Activated CD8-positive, alpha-beta memory T cell treated with anti-CD3 and anti-CD28 coated beads, Interleukin-2, amount 50 U/mL, for 4 hours (primary cell): ENCODE results near the gene ZFYVE26.

Experiments
- DNase-seq: peaks from one replicate; pipeline ENCODE4 v3.0.0-alpha.2; 2020

Gene ZFYVE26

DNA sequence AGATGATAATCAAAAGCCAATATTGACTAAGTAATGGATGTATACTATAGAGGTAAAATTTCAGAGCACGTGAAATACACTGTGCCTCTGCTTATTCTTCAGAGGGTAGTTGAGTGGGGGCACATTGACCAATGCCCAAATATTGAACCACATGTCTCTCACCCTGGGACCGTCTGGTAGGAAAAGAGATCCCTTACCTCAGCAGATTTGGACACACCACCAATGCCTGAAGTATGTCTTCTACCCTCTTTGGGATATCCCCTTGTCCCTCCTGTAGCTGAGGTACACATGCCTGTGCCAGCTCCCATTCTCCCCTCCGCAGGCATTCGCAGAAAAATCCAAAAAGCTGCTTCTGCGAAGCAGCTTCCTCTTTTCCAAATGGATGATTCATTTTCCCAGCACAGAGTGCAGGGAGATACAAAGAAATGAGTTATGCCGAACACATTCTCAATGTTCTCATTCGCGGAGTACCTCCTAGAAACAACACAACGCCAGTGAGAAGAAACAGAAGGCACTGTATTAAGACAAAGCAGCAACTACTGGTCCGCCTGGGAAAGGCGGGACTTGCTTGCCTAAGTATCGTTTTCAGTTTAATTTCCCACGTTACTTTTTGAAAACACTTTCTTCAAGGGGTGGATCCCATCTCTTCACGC, 691 bp downstream of the ZFYVE26 start:
- DNase-seq, result no peak

DNA sequence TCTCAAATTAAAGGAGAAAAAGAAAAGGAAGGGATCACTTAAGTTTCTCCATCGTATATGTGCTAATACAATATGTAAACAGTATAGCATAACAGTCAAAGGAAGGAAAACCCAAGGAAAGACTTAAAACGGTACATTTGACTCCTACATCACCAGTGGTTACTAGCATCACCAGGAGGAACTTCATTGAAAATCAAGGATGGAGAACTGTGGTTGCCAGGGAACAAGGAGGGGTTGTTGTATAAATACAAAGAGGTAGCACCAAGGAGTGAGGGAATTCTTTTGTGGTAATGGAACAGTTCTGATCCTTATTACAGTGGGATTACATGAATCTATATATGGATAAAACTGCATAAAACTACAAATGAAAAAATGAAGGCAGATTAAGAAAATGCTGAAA, 1.6 kb downstream of the ZFYVE26 start:
- no peak for DNase-seq

DNA sequence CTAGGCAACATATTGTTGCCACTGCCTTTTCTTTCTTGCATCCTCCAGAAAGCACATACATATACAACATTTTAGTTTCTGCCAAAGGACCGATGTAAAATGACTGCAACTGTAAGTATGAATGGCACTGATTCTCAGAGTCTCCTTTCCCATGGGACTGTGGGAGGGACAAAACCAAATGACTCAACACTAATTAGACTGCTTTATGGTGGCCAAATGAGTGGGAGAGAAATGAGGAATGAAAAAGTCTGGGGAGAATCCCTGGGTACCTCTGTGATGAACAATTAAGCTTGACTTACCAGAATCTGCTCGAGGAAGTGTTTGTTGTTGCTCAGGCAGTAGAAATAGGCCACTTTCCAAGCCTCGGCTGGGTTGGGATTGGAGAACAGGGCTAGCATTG, 10.1 kb downstream of the ZFYVE26 start:
- no peak for DNase-seq

DNA sequence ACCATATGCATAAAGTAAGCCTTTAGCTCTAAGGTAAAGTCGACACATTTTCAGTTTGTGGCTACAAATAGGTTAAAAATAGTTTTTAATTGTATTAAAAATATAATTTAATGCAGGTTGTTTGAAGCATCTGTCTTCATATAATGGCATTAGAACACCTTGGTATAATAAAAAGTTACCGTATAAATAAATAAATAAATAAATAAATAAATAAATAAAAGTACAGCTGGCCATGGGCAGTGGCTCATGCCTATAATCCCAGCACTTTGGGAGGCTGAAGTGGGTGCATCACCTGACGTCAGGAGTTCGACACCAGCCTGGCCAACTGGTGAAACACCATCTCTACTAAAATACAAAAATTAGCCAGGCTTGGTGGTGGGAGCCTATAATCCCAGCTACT, 15.6 kb downstream of the ZFYVE26 start:
- no peak for DNase-seq

DNA sequence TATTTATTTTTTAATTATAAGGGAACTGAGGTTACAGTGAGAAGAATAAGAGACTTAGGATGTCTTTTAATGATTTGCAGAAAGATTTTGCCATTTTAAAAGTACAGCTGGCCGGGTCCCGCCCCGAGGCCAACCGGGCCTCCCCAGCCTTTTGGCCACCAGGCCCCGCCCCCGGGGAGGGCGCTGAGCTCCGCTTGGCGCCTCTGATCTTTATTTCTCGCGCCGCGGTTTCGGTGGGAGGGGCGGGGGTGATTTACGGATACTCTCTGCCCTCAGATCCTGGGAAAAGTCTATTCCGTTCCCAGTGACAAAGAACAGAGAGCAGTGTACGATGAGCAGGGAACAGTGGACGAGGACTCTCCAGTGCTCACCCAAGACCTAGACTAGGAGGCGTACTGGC, 17.7 kb downstream of the ZFYVE26 start:
- DNase-seq, result no peak

DNA sequence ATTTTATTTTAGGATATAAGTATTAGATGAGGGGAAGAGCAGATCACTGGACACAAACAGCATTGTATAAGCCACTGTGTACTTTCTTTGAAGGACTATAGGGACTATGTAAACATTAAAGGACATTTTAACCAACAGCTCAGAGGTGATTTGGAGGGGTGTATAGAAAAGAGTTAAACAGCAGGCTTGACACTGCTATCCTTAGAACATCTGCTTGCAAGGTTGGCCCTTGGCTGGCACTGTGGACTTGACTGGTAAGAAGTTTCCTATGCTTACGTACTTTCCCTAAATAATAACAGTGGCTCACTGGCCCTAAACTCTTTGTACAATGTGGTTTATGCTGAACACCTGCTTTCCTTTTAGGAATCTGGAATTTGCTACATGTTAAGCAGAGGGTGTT, 28.7 kb downstream of the ZFYVE26 start:
- DNase-seq, result no peak

DNA sequence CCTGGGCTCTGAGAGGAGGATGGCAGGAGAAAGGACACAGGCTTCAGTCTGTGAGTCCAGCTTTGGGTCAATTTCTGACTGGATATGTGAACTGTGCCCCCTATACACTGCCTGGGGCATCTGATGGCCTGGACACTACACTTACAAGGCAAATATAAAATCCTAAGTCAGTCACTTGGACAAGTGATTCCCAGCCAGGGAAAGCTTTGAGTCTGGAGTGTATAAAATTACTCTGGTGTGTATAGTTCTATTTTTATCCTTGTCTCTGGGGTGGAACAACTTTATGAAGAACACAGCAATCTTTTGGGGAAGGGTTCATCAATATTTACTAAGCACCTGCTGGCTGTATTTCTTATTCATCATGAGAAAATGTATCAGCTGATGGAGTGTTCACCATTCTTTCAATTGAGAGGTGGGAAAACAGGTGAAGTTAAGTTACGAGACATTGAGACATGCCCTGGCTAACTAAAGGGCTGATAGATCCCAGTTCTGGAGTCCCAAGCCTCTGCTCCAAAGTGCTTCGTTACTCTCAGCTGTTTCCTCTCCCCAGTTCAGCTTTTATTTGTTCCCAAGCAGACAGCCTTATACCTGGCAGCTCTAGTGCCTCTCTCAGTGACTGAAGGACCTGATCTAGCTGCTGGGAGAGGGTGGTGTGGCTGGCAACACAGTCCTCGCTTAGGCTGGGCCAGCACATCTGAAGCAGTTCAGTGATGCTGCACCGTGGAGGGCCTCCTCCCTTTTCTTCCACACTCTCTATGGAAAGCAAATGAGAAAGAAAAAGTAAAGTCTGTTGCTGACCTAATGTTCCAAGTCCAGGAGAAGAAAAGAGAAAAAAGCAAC, 30.9 kb downstream of the ZFYVE26 start:
- no peak for DNase-seq

DNA sequence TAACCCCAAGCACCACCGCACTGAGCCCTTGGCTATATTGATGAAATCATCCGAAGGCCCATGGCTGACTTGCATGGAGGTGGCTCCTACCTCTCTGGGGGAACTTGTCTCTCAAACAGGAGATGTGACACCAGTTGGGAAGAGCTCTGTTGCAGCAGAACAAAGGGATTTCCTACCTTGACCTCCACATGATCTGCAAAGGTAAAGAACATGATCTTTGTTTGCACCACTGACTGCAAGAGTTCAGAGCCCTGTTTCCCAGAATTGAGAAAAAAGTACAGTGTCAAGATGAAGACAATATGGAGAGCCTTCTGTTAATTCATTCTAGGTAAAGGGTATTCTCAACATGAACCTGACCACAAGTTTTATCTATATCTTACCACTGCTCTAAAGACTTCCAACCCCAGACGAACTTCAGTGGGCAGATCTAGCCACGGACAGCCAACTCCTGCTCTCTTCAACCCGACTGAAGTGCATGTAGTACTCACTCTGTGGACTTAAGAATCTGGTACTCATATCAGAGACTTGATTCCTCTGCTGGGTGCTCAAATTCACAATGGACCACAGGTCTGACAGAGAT, 32.1 kb downstream of the ZFYVE26 start:
- no peak for DNase-seq

DNA sequence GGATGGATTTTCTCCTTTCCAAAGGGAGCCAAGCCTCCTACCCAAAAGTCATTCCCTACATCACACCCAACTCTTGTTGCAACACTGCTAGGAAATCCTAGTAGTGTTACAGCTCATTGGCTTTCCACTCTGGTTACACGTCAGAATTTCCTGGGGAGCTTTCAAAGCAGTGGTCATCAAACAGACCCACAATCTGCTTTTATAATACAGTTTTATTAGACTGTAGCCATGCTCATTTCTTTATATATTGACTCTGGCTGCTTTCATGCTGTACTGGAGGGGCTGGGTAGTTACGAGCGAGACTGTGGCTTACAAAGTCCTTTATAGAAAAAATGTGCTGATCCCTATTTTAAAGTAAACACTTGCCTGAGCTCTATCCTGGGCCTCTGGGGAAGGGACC, 34.3 kb downstream of the ZFYVE26 start:
- DNase-seq, result no peak

DNA sequence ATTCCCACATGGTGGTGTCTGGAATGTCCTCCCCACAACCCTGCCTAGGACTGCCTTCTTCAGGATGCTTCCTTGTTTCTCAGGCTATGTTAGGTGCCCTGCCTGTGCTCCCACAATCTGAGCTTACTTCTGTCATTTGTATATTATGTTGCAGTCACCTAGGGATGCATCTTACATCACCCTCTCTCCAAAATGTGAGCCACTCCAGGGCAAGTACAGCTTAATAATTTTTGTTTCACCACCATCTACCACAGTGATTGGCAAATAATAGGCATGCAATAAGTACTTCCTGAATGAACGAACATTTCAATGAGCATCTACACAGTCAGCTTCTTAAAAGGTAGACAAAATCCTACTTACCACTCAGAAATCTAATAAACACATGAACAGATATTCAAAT, 37.6 kb downstream of the ZFYVE26 start:
- DNase-seq, result no peak

DNA sequence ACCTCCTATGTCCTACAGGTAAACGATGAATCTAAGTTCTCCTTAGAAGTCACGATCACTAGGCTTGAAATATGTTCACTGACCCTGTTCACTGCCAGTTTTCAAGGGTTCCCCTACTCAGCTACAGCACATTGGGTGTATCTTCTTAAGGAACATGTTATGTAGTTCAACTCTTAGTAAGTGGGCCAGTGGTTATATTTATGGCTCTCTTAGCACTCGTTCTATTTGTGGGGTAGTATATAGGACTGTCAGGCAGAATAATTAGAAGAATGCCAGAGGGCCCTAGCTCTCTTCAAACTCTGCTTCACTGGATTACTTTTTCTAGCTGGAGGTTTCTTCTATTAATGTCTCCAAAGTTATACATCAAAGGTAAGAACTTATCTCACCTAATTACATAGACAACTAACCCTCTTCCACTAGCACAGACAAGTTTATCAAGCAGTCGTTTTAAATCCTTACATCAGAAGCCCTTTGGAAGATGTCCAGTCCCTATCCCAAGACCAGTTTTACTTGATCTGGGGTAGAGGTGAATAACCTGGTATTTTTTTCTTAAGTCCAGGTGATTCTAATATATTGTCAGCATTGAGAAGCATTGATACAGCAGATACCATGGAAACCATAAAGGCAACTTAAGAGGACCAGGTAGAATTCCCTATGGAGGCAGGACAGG, 39.6 kb downstream of the ZFYVE26 start:
- no peak for DNase-seq

DNA sequence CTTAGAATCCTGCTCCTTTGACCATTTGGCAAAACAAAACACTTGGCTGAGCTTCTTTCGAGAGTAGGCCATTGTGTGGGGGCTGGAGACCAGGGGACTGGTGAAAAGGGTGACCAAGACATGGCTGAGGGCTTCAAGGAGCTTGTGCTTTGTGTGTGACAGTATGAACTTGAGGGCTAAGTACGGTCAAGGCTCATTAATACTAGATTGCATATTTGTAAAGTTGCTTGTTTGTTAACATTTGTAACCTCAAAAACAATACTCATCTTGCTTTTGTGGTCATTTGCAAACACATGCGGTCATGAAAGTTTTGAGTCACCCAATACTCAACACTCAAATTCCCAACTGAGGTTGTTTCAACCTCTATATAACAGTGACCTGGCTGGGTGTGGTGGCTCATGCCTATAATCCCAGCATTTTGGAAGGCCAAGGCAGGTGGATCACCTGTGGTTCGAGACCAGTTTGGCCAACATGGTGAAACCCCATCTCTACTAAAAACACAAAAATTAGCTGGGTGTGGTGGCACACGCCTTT, 42.5 kb downstream of the ZFYVE26 start:
- no peak for DNase-seq

DNA sequence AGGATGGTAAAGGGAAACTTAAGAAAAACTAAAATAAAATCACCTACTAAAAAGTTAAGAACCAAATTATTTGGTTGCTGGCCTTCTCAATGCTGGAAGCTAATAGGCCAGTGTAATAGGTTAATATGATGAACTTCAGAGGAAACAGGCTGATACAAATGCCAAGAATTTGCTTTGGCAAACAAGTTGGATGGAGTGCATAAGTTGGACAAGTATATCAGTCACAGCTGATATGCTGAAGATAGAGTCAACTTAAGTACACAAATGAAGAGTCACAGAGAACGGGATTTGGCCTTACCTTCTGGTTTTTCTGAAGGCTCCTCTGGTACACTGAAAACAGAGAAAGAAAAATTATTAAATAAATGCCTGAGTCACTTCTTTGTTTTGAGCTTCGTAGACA, 48.2 kb downstream of the ZFYVE26 start:
- DNase-seq, result no peak

DNA sequence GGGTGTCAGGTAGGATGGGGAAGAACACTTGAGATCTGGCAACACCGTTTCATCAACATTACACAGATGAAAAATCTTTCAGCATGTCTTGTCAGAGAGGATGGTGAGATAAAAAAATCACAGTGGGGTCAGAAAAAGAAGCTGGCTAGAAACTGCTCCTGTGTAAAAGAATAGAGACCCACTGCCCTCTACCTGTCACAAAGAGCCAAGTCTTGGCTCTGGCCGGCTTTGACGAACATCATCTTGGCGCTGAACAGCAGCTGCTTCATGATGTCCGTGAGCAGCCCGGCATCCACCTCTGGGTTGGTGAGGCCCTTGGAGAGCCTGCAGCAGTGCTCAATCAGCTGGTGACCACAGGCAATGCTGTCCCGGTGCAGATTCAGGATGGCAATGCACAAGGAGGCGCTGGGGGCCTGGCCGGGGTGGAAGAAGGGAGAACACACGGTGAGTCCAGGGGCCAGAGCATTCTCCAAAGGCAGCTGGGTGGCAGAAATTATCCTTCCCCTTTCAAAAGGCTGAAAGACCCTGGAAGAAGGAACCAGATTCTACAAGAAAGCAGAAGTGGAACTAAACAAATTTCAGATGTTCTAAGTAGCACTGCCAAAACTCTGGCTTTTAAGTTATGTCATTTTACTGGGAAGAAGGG, 50.2 kb downstream of the ZFYVE26 start:
- no peak for DNase-seq

DNA sequence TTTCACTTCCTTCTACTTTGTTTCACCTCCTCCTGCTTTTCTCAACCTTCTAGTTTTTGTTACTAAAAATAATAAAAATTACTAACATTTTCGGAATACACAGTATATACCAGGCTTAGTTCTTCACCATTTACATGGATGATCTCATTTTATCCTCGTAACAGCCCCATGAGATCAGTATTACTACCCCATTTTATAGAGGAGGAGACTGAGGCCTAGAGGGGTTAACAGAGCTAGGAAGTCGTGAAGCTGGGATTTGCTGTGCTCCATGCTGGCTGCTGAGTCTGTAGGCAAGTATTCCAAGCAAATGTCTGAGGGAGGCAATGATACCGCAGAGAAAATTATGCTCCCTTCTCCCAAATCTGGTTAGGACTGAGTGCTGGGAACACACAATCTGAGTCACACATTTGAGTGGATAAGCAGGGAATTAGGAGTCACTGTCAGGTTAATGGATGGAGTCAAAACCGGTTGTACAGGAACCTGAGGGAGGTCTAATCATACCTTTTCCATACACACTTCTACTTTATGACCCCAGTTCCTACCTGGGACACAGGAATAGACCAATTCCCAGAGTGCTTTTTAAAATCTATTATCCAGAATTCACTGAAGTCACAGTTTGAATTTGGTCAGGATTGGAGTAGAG, 51.1 kb downstream of the ZFYVE26 start:
- no peak for DNase-seq

DNA sequence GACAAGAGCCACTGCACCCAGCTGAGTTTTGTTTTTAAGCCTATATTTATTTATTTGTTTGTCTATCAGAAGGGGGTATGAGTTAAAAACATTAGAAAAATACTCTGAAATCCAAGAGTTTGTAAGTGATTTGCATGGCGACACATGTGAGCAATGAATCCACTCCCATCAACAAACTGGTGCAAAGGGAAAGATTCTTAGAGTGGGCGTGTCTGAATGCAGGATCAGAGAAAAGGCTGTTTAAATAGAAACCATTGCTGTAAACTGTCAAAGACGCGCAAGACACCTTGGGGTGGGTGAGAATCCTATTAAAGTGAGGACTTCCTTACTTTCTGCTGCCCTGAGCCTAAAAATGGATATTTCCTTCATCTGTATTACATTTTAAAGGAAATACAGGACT, 51.9 kb downstream of the ZFYVE26 start:
- DNase-seq, result no peak

DNA sequence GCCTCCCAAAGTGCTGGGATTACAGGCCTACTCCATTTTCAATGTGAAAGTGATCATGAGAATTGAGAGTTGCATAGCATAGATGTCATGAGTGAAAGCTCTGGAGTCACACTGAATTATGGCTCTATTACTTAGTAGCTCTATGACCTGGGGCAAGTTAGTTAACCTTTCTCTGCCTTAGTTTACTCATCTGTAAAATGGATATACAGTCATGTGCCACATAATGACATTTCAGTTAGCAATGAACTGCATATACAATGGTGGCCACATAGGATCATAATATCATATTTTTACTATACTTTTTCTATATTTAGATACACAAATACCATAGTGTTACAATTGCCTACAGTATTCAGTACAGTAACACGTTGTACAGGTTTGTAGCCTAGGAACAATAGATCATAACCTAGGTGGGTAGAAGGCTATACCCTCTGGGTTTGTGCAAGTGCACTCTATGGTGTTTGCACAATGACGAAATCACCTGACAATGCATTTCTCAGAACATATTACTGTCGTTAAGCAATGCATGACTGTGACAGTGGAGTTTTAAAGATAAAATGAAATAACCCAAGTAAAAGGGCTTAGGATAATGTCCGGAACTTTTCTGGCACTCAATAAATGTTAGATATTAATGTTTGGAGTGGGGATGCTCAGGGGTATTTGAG, 53.1 kb downstream of the ZFYVE26 start:
- DNase-seq, result no peak

DNA sequence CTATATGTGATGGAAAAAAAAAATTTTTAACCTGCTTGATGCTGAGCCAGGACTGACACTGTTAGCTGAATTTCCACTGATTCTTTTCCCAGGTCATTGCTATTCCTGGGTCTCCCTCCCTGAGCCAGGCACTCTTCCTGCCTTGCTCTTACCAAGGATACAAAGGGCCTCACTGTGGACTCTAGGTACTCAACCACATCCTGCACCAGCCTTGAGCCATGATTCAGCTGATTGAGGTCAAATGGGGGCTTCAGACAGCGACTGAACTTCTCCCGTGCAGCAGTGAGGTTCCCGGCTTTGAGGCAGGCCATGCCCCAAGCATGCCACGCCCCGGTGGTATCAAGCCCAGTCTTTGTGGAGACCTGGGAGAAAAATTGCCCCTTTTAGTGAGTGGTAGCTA, 54.3 kb downstream of the ZFYVE26 start:
- DNase-seq, result no peak

DNA sequence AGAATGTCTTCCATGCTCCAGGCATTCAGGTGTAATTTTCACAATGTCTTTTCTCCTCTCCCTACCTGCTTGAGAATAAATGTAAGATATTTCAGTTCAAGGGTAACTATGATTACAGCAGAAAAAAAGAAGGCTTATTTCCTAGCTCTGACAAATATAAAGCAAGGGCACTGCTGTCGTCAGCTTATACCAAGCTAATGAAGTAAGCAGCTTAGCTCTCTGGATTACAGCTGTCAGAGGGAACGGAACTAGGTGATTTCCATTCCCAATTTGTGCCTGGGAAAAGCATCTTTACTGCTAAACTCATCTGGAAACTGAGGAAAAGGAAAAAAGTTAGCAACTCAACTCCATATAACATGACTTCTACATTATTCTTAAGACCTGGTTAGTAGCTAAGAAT, 56.5 kb downstream of the ZFYVE26 start:
- DNase-seq, result no peak

DNA sequence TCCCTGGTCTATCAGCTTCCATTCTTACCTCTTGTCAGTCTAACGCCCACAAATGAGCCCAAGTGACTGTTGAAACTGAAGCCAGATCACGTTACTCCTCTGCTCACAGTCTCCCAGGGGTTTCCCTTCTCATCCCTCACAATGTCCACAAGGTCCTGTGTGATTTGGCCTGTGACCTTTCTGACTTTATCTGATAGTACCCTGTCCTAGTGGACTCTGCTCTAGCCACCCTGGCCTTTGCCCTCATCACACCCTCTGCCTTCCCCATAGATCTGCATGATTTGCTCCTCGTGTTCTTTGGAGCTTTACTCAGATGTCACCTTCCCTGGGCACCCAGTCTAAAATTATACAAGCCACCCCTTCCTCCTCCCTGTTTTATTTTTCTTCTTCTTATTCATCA, 59.2 kb downstream of the ZFYVE26 start:
- DNase-seq, result no peak

DNA sequence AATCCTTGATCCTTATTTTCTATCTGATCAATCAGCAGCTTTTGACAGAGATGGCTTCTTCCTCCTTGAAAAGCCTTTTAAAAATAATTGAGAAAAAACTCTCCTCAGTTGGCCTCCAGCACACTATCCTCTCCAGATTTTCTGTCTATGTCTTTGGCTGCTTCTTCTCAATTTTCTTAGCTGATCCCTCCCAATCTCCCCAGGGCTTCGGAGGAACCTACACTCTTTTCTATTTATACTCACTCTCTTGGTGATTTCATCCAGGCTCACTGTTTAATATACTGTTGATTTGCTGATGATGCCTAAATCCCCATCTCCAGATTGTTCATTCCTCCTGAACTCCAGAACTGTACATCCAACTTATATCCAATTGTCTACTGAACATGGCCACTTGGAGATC, 59.9 kb downstream of the ZFYVE26 start:
- DNase-seq, result no peak
